Measurements from ENCODE around the gene TMEM258. TPM values are rescaled to one million over a fixed set of nuclear protein-coding genes. Genes with fewer than 3 reads are reported as not detected.

Gene TMEM258
- total and polyA plus RNA-seq, 4 donors = 31.0 to 136 (median 98.7) TPM

DNA sequence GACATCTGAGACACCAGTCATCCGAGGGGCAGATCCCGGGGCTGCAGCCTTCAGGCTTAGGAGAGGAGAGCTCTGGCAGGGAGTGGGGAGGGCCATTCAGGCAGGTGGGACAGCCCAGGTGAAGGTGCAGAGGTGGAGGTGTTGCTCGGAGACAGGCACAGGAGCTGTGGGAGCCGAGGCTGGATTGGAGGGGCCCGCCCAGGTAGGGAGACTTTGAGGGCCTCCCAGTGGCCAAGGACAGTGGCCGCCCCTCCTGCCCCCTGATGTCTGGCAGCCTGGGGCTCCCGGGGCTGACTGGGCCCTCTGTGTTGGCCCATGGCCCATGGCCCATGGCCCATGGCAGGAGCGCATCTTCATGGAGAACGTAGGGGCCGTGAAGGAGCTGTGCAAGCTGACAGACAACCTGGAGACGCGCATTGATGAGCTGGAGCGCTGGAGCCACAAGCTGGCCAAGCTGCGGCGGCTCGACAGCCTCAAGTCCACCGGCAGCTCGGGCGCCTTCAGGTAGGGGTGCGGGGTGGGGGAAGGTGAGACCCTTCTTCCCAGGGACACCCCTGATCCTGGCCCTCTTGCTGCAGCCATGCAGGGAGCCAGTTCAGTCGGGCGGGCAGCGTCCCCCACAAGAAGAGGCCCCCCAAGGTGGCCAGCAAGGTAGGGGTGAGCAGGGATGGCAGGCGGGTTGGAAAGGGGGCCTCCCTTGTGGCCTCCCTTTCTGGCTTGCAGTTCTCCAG is 13.3 kb downstream of the TMEM258 start (continued):
- TF ChIP-seq, protein P1, sequence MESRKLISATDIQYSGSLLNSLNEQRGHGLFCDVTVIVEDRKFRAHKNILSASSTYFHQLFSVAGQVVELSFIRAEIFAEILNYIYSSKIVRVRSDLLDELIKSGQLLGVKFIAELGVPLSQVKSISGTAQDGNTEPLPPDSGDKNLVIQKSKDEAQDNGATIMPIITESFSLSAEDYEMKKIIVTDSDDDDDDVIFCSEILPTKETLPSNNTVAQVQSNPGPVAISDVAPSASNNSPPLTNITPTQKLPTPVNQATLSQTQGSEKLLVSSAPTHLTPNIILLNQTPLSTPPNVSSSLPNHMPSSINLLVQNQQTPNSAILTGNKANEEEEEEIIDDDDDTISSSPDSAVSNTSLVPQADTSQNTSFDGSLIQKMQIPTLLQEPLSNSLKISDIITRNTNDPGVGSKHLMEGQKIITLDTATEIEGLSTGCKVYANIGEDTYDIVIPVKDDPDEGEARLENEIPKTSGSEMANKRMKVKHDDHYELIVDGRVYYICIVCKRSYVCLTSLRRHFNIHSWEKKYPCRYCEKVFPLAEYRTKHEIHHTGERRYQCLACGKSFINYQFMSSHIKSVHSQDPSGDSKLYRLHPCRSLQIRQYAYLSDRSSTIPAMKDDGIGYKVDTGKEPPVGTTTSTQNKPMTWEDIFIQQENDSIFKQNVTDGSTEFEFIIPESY (IDR thresholded peaks at IDR 0.05) = no peak
- TF ChIP-seq RXRA (IDR thresholded peaks at IDR 0.05) (no peak), JUND (IDR thresholded peaks at IDR 0.05) (no peak), SP1 (IDR thresholded peaks at IDR 0.05) (no peak), FOXA1 (IDR thresholded peaks at IDR 0.05) (no peak), YY1 (IDR thresholded peaks at IDR 0.05) (no peak), GABPA (IDR thresholded peaks at IDR 0.05 in 1 of 2, conservative IDR thresholded peaks at IDR 0.05 in 1 of 2) (no peak)

DNA sequence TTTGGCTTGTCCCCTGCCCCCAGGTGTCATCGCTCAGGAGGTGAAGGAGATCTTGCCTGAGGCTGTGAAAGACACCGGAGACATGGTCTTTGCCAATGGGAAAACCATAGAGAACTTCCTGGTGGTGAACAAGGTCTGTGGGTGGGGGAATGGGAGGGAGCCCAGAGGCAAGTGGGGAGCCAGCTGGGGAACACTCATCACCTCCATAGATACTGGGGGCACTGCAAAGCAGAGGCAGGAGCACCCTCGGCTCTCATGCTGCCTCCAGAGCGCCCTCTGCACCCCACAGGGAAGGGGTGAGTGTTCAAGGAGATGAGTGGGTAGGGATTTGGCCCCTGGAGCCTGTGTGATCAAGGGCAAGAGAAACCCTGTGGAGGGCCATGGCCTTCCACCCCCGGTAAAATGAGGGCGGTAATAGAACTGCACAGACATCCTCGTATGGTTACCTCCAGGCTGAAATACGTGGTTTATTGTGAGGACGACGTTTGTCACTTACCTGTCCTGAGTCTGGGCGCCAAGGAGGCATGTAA is 14.0 kb downstream of the TMEM258 start:
- Histone ChIP-seq H3K27ac (ENCODE audit: low read depth in 1 of 2, low read length in 2 of 2) (no peak overlapping the region), H3K27me3 (ENCODE audit: control insufficient read depth in 4 of 4, insufficient read depth in 4 of 4, low read length in 3 of 4) (no peaks in the 10 kb centered on the region), H3K9me3 (ENCODE audit: control insufficient read depth in 4 of 4, low read length in 3 of 4) (no peaks in the 10 kb centered on the region), H3K36me3 (ENCODE audit: control insufficient read depth in 4 of 4, insufficient read depth in 3 of 4, low read depth in 1 of 4, low read length in 3 of 4) (peaks cover 0 to 42% (median 5%) of the 10 kb centered on the region in 4 donors), H3K4me3 (ENCODE audit: low read depth in 1 of 3, low read length in 3 of 3) (no peak overlapping the region), H3K4me1 (ENCODE audit: control insufficient read depth in 4 of 4, insufficient read depth in 4 of 4, low read length in 3 of 4) (no peaks in the 10 kb centered on the region), H3K9ac (ENCODE audit: low read depth in 1 of 2, low read length in 2 of 2) (no peak overlapping the region)
- WGBS = 90% methylated on average over 11 of the region's 11 CpGs
- TF ChIP-seq HNF4G (IDR thresholded peaks at IDR 0.05) (no peak), EGR1 (IDR thresholded peaks at IDR 0.05; ENCODE audit: low read depth in 2 of 2) (no peak), YY1 (IDR thresholded peaks at IDR 0.05) (no peak), SP1 (IDR thresholded peaks at IDR 0.05) (no peak), NR2F2 (IDR thresholded peaks at IDR 0.05) (no peak), RXRA (IDR thresholded peaks at IDR 0.05) (no peak), JUND (IDR thresholded peaks at IDR 0.05) (no peak), HNF4A (conservative IDR thresholded peaks at IDR 0.05) (no peak), GABPA (IDR thresholded peaks at IDR 0.05 in 1 of 2, conservative IDR thresholded peaks at IDR 0.05 in 1 of 2) (no peak), FOXA2 (IDR thresholded peaks at IDR 0.05) (no peak), FOXA1 (IDR thresholded peaks at IDR 0.05) (no peak)
- TF ChIP-seq, protein P2, sequence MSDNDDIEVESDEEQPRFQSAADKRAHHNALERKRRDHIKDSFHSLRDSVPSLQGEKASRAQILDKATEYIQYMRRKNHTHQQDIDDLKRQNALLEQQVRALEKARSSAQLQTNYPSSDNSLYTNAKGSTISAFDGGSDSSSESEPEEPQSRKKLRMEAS (IDR thresholded peaks at IDR 0.05) = no peak
- TF ChIP-seq, protein P1 (IDR thresholded peaks at IDR 0.05) = no peak
- TF ChIP-seq, protein P3, sequence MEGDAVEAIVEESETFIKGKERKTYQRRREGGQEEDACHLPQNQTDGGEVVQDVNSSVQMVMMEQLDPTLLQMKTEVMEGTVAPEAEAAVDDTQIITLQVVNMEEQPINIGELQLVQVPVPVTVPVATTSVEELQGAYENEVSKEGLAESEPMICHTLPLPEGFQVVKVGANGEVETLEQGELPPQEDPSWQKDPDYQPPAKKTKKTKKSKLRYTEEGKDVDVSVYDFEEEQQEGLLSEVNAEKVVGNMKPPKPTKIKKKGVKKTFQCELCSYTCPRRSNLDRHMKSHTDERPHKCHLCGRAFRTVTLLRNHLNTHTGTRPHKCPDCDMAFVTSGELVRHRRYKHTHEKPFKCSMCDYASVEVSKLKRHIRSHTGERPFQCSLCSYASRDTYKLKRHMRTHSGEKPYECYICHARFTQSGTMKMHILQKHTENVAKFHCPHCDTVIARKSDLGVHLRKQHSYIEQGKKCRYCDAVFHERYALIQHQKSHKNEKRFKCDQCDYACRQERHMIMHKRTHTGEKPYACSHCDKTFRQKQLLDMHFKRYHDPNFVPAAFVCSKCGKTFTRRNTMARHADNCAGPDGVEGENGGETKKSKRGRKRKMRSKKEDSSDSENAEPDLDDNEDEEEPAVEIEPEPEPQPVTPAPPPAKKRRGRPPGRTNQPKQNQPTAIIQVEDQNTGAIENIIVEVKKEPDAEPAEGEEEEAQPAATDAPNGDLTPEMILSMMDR (IDR thresholded peaks at IDR 0.05; ENCODE audit: low read depth, low read length, missing input control) = no peak
- TF ChIP-seq, protein P4, sequence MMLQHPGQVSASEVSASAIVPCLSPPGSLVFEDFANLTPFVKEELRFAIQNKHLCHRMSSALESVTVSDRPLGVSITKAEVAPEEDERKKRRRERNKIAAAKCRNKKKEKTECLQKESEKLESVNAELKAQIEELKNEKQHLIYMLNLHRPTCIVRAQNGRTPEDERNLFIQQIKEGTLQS (IDR thresholded peaks at IDR 0.05) = no peak
- TF ChIP-seq, protein P5, sequence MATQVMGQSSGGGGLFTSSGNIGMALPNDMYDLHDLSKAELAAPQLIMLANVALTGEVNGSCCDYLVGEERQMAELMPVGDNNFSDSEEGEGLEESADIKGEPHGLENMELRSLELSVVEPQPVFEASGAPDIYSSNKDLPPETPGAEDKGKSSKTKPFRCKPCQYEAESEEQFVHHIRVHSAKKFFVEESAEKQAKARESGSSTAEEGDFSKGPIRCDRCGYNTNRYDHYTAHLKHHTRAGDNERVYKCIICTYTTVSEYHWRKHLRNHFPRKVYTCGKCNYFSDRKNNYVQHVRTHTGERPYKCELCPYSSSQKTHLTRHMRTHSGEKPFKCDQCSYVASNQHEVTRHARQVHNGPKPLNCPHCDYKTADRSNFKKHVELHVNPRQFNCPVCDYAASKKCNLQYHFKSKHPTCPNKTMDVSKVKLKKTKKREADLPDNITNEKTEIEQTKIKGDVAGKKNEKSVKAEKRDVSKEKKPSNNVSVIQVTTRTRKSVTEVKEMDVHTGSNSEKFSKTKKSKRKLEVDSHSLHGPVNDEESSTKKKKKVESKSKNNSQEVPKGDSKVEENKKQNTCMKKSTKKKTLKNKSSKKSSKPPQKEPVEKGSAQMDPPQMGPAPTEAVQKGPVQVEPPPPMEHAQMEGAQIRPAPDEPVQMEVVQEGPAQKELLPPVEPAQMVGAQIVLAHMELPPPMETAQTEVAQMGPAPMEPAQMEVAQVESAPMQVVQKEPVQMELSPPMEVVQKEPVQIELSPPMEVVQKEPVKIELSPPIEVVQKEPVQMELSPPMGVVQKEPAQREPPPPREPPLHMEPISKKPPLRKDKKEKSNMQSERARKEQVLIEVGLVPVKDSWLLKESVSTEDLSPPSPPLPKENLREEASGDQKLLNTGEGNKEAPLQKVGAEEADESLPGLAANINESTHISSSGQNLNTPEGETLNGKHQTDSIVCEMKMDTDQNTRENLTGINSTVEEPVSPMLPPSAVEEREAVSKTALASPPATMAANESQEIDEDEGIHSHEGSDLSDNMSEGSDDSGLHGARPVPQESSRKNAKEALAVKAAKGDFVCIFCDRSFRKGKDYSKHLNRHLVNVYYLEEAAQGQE (IDR thresholded peaks at IDR 0.05) = no peak
- DNase-seq (ENCODE audit: low spot score) = no peak
